Measurements from ENCODE around the gene GLYATL2. TPM values are rescaled to one million over a fixed set of nuclear protein-coding genes. Genes with fewer than 3 reads are reported as not detected.

Gene GLYATL2
- total and polyA plus RNA-seq, 2 of the 13 experiments (the other 11 are each of a cell fraction or from before 2014, with no cell fraction given): not detected

DNA sequence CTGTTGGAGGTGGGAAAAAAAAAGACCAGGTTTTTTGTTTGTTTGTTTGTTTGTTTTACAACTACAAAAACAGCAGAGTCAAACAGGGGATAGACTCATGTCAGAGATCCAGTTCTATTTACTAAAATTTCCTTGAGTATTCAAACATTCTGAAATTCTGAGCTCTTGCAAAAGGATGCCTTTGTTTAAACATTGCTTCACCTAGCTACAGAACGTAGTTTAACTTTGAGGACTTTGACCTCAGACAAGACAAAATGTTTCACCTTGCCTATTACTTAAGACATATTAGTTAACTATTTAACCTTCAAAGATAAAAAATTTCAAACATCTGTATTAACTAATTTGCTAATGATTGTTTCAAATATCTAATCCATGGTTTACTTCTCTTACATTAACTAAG, 36.1 kb upstream of the GLYATL2 start (continued):
- TF ChIP-seq, protein P1, sequence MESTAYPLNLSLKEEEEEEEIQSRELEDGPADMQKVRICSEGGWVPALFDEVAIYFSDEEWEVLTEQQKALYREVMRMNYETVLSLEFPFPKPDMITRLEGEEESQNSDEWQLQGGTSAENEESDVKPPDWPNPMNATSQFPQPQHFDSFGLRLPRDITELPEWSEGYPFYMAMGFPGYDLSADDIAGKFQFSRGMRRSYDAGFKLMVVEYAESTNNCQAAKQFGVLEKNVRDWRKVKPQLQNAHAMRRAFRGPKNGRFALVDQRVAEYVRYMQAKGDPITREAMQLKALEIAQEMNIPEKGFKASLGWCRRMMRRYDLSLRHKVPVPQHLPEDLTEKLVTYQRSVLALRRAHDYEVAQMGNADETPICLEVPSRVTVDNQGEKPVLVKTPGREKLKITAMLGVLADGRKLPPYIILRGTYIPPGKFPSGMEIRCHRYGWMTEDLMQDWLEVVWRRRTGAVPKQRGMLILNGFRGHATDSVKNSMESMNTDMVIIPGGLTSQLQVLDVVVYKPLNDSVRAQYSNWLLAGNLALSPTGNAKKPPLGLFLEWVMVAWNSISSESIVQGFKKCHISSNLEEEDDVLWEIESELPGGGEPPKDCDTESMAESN (CRISPR knock-in tag; conservative IDR thresholded peaks at IDR 0.05): 0 out of 2 replicates have a peak, but pooled peaks have one; percentile 24
- TF ChIP-seq KDM4B (CRISPR knock-in tag; IDR thresholded peaks at IDR 0.05) (no peak), ZNF567 (CRISPR knock-in tag; IDR thresholded peaks at IDR 0.05; ENCODE audit: borderline replicate concordance) (no peak), ELF1 (CRISPR knock-in tag; IDR thresholded peaks at IDR 0.05) (no peak), ZNF615 (CRISPR knock-in tag; IDR thresholded peaks at IDR 0.05; ENCODE audit: borderline replicate concordance) (no peak), MEIS2 (CRISPR knock-in tag; IDR thresholded peaks at IDR 0.05) (no peak), XRCC5 (optimal IDR thresholded peaks at IDR 0.05; ENCODE audit: low read length) (no peak), MTF2 (CRISPR knock-in tag; IDR thresholded peaks at IDR 0.05; ENCODE audit: borderline replicate concordance) (no peak), AHR (CRISPR knock-in tag; IDR thresholded peaks at IDR 0.05) (no peak), TP53 (CRISPR knock-in tag; conservative IDR thresholded peaks at IDR 0.05) (no peak), ZFP90 (CRISPR knock-in tag; IDR thresholded peaks at IDR 0.05; ENCODE audit: borderline replicate concordance) (no peak), TCF7 (IDR thresholded peaks at IDR 0.05; ENCODE audit: low read depth) (peak; percentile 39; the same call in 1 of the 2 replicates), CREB1 (IDR thresholded peaks at IDR 0.05) (no peak), CREB1 (CRISPR knock-in tag; IDR thresholded peaks at IDR 0.05) (0 out of 2 replicates have a peak, but pooled peaks have one; percentile 17), HOXA9 (CRISPR knock-in tag; IDR thresholded peaks at IDR 0.05; ENCODE audit: borderline replicate concordance) (no peak), TEAD3 (CRISPR knock-in tag; optimal IDR thresholded peaks at IDR 0.05; ENCODE audit: borderline replicate concordance) (no peak), ZNF878 (CRISPR knock-in tag; IDR thresholded peaks at IDR 0.05) (no peak), ZNF207 (IDR thresholded peaks at IDR 0.05; ENCODE audit: borderline replicate concordance) (no peak)
- TF ChIP-seq, protein P2, sequence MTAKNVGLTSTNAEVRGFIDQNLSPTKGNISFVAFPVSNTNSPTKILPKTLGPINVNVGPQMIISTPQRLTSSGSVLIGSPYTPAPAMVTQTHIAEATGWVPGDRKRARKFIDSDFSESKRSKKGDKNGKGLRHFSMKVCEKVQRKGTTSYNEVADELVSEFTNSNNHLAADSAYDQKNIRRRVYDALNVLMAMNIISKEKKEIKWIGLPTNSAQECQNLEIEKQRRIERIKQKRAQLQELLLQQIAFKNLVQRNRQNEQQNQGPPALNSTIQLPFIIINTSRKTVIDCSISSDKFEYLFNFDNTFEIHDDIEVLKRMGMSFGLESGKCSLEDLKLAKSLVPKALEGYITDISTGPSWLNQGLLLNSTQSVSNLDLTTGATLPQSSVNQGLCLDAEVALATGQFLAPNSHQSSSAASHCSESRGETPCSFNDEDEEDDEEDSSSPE (CRISPR knock-in tag; IDR thresholded peaks at IDR 0.05): no peak
- TF ChIP-seq, protein P3, sequence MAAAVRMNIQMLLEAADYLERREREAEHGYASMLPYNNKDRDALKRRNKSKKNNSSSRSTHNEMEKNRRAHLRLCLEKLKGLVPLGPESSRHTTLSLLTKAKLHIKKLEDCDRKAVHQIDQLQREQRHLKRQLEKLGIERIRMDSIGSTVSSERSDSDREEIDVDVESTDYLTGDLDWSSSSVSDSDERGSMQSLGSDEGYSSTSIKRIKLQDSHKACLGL (CRISPR knock-in tag; IDR thresholded peaks at IDR 0.05): no peak
- TF ChIP-seq, protein P4, sequence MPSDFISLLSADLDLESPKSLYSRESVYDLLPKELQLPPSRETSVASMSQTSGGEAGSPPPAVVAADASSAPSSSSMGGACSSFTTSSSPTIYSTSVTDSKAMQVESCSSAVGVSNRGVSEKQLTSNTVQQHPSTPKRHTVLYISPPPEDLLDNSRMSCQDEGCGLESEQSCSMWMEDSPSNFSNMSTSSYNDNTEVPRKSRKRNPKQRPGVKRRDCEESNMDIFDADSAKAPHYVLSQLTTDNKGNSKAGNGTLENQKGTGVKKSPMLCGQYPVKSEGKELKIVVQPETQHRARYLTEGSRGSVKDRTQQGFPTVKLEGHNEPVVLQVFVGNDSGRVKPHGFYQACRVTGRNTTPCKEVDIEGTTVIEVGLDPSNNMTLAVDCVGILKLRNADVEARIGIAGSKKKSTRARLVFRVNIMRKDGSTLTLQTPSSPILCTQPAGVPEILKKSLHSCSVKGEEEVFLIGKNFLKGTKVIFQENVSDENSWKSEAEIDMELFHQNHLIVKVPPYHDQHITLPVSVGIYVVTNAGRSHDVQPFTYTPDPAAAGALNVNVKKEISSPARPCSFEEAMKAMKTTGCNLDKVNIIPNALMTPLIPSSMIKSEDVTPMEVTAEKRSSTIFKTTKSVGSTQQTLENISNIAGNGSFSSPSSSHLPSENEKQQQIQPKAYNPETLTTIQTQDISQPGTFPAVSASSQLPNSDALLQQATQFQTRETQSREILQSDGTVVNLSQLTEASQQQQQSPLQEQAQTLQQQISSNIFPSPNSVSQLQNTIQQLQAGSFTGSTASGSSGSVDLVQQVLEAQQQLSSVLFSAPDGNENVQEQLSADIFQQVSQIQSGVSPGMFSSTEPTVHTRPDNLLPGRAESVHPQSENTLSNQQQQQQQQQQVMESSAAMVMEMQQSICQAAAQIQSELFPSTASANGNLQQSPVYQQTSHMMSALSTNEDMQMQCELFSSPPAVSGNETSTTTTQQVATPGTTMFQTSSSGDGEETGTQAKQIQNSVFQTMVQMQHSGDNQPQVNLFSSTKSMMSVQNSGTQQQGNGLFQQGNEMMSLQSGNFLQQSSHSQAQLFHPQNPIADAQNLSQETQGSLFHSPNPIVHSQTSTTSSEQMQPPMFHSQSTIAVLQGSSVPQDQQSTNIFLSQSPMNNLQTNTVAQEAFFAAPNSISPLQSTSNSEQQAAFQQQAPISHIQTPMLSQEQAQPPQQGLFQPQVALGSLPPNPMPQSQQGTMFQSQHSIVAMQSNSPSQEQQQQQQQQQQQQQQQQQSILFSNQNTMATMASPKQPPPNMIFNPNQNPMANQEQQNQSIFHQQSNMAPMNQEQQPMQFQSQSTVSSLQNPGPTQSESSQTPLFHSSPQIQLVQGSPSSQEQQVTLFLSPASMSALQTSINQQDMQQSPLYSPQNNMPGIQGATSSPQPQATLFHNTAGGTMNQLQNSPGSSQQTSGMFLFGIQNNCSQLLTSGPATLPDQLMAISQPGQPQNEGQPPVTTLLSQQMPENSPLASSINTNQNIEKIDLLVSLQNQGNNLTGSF (CRISPR knock-in tag; IDR thresholded peaks at IDR 0.05): no peak
- TF ChIP-seq, protein P5, sequence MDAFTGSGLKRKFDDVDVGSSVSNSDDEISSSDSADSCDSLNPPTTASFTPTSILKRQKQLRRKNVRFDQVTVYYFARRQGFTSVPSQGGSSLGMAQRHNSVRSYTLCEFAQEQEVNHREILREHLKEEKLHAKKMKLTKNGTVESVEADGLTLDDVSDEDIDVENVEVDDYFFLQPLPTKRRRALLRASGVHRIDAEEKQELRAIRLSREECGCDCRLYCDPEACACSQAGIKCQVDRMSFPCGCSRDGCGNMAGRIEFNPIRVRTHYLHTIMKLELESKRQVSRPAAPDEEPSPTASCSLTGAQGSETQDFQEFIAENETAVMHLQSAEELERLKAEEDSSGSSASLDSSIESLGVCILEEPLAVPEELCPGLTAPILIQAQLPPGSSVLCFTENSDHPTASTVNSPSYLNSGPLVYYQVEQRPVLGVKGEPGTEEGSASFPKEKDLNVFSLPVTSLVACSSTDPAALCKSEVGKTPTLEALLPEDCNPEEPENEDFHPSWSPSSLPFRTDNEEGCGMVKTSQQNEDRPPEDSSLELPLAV (CRISPR knock-in tag; conservative IDR thresholded peaks at IDR 0.05; ENCODE audit: low read depth): no peak
